ENCODE measurements around the gene ARID5B. TPM values are rescaled to one million over a fixed set of nuclear protein-coding genes. Genes with fewer than 3 reads are reported as not detected.

Gene ARID5B
- total and polyA plus RNA-seq, 2 donors (not counting 3 experiments of a cell fraction or from before 2014, with no cell fraction given): 5.6 to 8.9 TPM

DNA sequence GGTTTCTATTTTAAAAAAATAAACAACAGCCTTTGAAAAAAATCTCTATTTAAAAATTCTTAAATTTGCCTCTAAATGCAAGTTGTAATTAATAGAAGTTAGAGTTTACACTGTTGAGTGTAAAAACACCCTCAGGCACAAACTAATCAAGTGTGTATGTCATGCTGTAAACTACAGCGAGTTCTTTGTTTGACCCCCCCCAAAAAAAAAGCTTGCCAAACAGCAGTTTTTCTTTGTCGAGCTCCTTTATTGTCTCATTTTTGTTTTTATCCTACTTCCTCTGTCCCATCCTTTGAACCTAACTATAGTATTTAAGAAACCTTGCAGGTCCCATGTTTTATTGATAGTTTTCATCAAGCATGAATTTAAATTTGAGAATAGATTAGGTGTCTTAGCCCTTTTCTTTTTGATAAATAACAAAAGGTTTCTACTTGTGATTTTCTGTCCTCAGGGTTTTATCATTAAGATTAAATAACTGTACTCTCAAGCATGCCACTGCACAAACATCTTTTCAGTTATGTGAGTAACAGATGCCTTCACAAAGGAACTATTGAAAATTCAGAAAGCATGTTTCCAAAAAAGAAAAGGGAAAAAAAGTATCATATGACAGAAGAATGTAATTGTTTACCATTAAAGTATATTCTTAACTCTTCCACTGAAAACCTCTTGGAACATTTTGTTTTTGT lies 176.0 kb downstream of the ARID5B start:
- H3K9me3 ChIP-seq (replicated peaks; ENCODE audit: control insufficient read depth, insufficient read depth, low read length): no peaks in the 10 kb centered on the region
- ChIA-PET CTCF (interaction anchor here (1.5 kb wide), 1 partner anchor 39 kb away, joined by 7 read pairs; no protein-coding TSS in a partner anchor), POLR2A (no interaction called here)
- no peak for FAIRE-seq
- intact Hi-C loops (cut with micrococcal nuclease): no loop called here
- no peaks in the 10 kb centered on the region for H3K79me2 ChIP-seq (ENCODE audit: control insufficient read depth, insufficient read depth, low read length)
- H3K4me1 ChIP-seq (ENCODE audit: control insufficient read depth, extremely low read depth, insufficient read depth, low read length): peaks cover 14% of the 10 kb centered on the region
- no peak overlapping the region for H3K9ac ChIP-seq (replicated peaks; ENCODE audit: extremely low read depth, insufficient read depth, low read length)
- H3K27me3 ChIP-seq (ENCODE audit: control insufficient read depth in 2 of 2, insufficient read depth in 2 of 2, low read length in 2 of 2): no peaks in the 10 kb centered on the region
- no peaks in the 10 kb centered on the region for H4K20me1 ChIP-seq (replicated peaks; ENCODE audit: control insufficient read depth, extremely low read depth, insufficient read depth, low read length)
- H3K4me3 ChIP-seq (replicated peaks in 1 of 3; ENCODE audit: insufficient read depth in 1 of 3, low read depth in 1 of 3, low read length in 3 of 3): no peak overlapping the region
- H3K36me3 ChIP-seq (ENCODE audit: control insufficient read depth in 2 of 2, extremely low read depth in 1 of 2, insufficient read depth in 2 of 2, low read length in 2 of 2): peaks cover 0 to 2% of the 10 kb centered on the region in 2 experiments
- no peak for TF ChIP-seq GATA2 (IDR thresholded peaks at IDR 0.05; ENCODE audit: insufficient read depth, insufficient read length, low read depth, low read length)
- no peak for TF ChIP-seq MYC (IDR thresholded peaks at IDR 0.05; ENCODE audit: low read depth, low read length)
- TF ChIP-seq EZH2 (IDR thresholded peaks at IDR 0.05; ENCODE audit: borderline replicate concordance, low read depth, low read length, severe bottlenecking): no peak
- TF ChIP-seq FOS (IDR thresholded peaks at IDR 0.05; ENCODE audit: borderline replicate concordance, insufficient read depth, low read length): no peak
- TF ChIP-seq POLR2AphosphoS5 (IDR thresholded peaks at IDR 0.05; ENCODE audit: insufficient read depth, low read depth, low read length): no peak
- no peak for TF ChIP-seq JUN (IDR thresholded peaks at IDR 0.05; ENCODE audit: borderline replicate concordance, insufficient read depth, insufficient read length, low read depth)
- DNase-seq (ENCODE audit: low read depth, low spot score): no peak
- no peak overlapping the region for H3K27ac ChIP-seq (ENCODE audit: insufficient read depth, low read depth, low read length)
- H3K9me1 ChIP-seq (replicated peaks; ENCODE audit: control insufficient read depth, extremely low read depth, insufficient read depth, low read length): no peaks in the 10 kb centered on the region
- dilution Hi-C loops (cut with MboI; ENCODE audit: extremely low pct_ligation_motif_present, low sequenced_read_pairs): no loop called here
- no TSS peak for BruUV-seq (replicated peaks)
- no peak overlapping the region for H3K4me2 ChIP-seq (ENCODE audit: insufficient read depth, low read length)
- no peak overlapping the region for H2AFZ ChIP-seq (ENCODE audit: low read depth, low read length)

All from endothelial cell of umbilical vein (primary cell).